ENCODE measurements around the gene PLEK. TPM values are rescaled to one million over a fixed set of nuclear protein-coding genes. Genes with fewer than 3 reads are reported as not detected.

Gene PLEK
- polyA plus RNA-seq, 3 donors, result 351 to 708 (median 403) TPM

- intact Hi-C loops (cut with micrococcal nuclease), result loop anchor here in 1 of 2 donors (10.0 kb wide), 1 partner anchor 238 kb away; no protein-coding TSS in a partner anchor
- no peak overlapping the region for H3K4me2 ChIP-seq (replicated peaks; ENCODE audit: extremely low read depth, low read length, poor library complexity, severe bottlenecking)
- no peak for TF ChIP-seq CTCF (IDR thresholded peaks at IDR 0.05)
- H3K4me3 ChIP-seq (replicated peaks in 1 of 3; ENCODE audit: low read depth in 2 of 3, low read length in 3 of 3), result no peak overlapping the region
- no peak for DNase-seq
- H2AFZ ChIP-seq (ENCODE audit: insufficient read depth, low read depth, low read length, poor library complexity, severe bottlenecking), result no peak overlapping the region
- H3K27ac ChIP-seq (ENCODE audit: low read depth in 1 of 2, low read length in 2 of 2), result no peak overlapping the region
- 86% methylated on average over 12 of the region's 14 CpGs for WGBS (ENCODE audit: insufficient coverage)
- Mint-ChIP-seq H3K4me1 (peaks cover 35% of the 10 kb centered on the region), H3K27me3 (ENCODE audit: low read depth in 3 of 3) (peaks cover 0 to 6% (median 0%) of the 10 kb centered on the region in 3 donors), H3K36me3 (peaks cover 0 to 3% of the 10 kb centered on the region in 2 donors), H3K27ac (no peak overlapping the region), H3K4me3 (no peak overlapping the region), H3K9me3 (peaks cover 0 to 6% (median 2%) of the 10 kb centered on the region in 7 donors)
- peaks cover 0 to 5% of the 10 kb centered on the region in 2 donors for H3K9me3 ChIP-seq (replicated peaks in 1 of 2; ENCODE audit: control insufficient read depth in 1 of 2, insufficient read depth in 1 of 2, low read length in 2 of 2)
- H3K9ac ChIP-seq (ENCODE audit: insufficient read depth, low read length, poor library complexity, severe bottlenecking), result no peak overlapping the region
- no peaks in the 10 kb centered on the region for H3K27me3 ChIP-seq (ENCODE audit: control insufficient read depth in 2 of 2, insufficient read depth in 2 of 2, low read length in 2 of 2)
- peaks cover 24 to 28% of the 10 kb centered on the region in 2 donors for H3K4me1 ChIP-seq (ENCODE audit: control insufficient read depth in 1 of 2, insufficient read depth in 2 of 2, low read length in 2 of 2)
- H4K20me1 ChIP-seq (ENCODE audit: insufficient read depth, low read length), result no peaks in the 10 kb centered on the region
- no peaks in the 10 kb centered on the region for H3K79me2 ChIP-seq (ENCODE audit: insufficient read depth, low read length)
- no peaks in the 10 kb centered on the region for H3K36me3 ChIP-seq (replicated peaks in 1 of 2; ENCODE audit: control insufficient read depth in 1 of 2, insufficient read depth in 2 of 2, low read length in 2 of 2)
Measured at GRCh38 chr2:68432696-68433658, 67.9 kb downstream of the PLEK start.

- Histone ChIP-seq H3K36me3 (replicated peaks in 1 of 2; ENCODE audit: control insufficient read depth in 1 of 2, insufficient read depth in 2 of 2, low read length in 2 of 2) (no peaks in the 10 kb centered on the region), H3K9me3 (replicated peaks in 1 of 2; ENCODE audit: control insufficient read depth in 1 of 2, insufficient read depth in 1 of 2, low read length in 2 of 2) (peaks cover 0 to 5% of the 10 kb centered on the region in 2 donors), H2AFZ (ENCODE audit: insufficient read depth, low read depth, low read length, poor library complexity, severe bottlenecking) (no peak overlapping the region), H3K4me2 (replicated peaks; ENCODE audit: extremely low read depth, low read length, poor library complexity, severe bottlenecking) (no peak overlapping the region), H3K79me2 (ENCODE audit: insufficient read depth, low read length) (no peaks in the 10 kb centered on the region), H3K4me3 (replicated peaks in 1 of 3; ENCODE audit: low read depth in 2 of 3, low read length in 3 of 3) (no peak overlapping the region), H3K27ac (ENCODE audit: low read depth in 1 of 2, low read length in 2 of 2) (no peak overlapping the region), H3K9ac (ENCODE audit: insufficient read depth, low read length, poor library complexity, severe bottlenecking) (no peak overlapping the region), H3K27me3 (ENCODE audit: control insufficient read depth in 2 of 2, insufficient read depth in 2 of 2, low read length in 2 of 2) (no peaks in the 10 kb centered on the region), H4K20me1 (ENCODE audit: insufficient read depth, low read length) (no peaks in the 10 kb centered on the region), H3K4me1 (ENCODE audit: control insufficient read depth in 1 of 2, insufficient read depth in 2 of 2, low read length in 2 of 2) (peaks cover 22 to 25% of the 10 kb centered on the region in 2 donors)
- intact Hi-C loops (cut with micrococcal nuclease), result loop anchor here in 1 of 2 donors (10.0 kb wide), 1 partner anchor 240 kb away; no protein-coding TSS in a partner anchor
- H3K9me3 Mint-ChIP-seq, result peaks cover 0 to 6% (median 2%) of the 10 kb centered on the region in 7 donors
- peak; percentile 53 to 73 (median 67) for DNase-seq
- peaks cover 0 to 3% of the 10 kb centered on the region in 2 donors for H3K36me3 Mint-ChIP-seq
- TF ChIP-seq CTCF (IDR thresholded peaks at IDR 0.05), result no peak
- peak overlapping the region; percentile 7 to 85 (median 43) for H3K27ac Mint-ChIP-seq
- peaks cover 30% of the 10 kb centered on the region for H3K4me1 Mint-ChIP-seq
- H3K27me3 Mint-ChIP-seq (ENCODE audit: low read depth in 3 of 3), result no peaks in the 10 kb centered on the region
- no peak overlapping the region for H3K4me3 Mint-ChIP-seq
Measured at GRCh38 chr2:68434981-68435380, 69.9 kb downstream of the PLEK start.

Data from CD14-positive monocyte (primary cell).